HCT116 (cell line): ENCODE measurements around the gene LGI2. TPM values are rescaled to one million over a fixed set of nuclear protein-coding genes. Genes with fewer than 3 reads are reported as not detected.

ENCODE experiments used
- ATAC-seq: fragments of 200-7000 bp; cut with Tn5 transposase; 2 replicates; pipeline ENCODE4 v1.9.1; 2020; ENCODE audit warnings: mild to moderate bottlenecking, moderate library complexity
- BruUV-seq: library from RNA; stranded (reverse); fragments of 400-500 nt; replicated peaks from 2 replicates; lab custom pipeline; 2021; lab: Mats Ljungman, UMichigan
- CTCF ChIA-PET: fragments of 300-600 bp; sonication (Branson Sonifier 250); formaldehyde crosslinking; loops from one replicate; lab custom pipeline; 2021; ENCODE audit warnings: antibody characterized with exemption; lab: Charles Lee
- POLR2A ChIA-PET: fragments of 300-600, 350-600 bp; sonication (Branson Sonifier 250); formaldehyde crosslinking; loops from one replicate; lab custom pipeline; 2021; ENCODE audit warnings: antibody characterized with exemption; lab: Charles Lee
- RAD21 ChIA-PET, 2 experiments: fragments of 300-600 bp; sonication (Branson Sonifier 250); formaldehyde crosslinking; loops; one replicate each; lab custom pipeline; 2023; ENCODE audit warnings: low total read pairs in 2 of 2; ENCODE audit not compliant: uncharacterized antibody in 2 of 2, unreplicated experiment in 2 of 2, low non-redundant PET in 1 of 2; lab: Charles Lee
- DNase-seq: peaks from one replicate; pipeline ENCODE4 v3.0.0-alpha.2; 2010; ENCODE audit warnings: low read depth, low spot score
- H2AFZ ChIP-seq: fragments of 200-600 bp; shearing (Covaris generic), sonication (generic); 2 replicates; pipeline ENCODE4 v1.6.1; 2017; ENCODE audit warnings: low read depth, mixed run types, mixed read lengths, antibody characterized with exemption, low read length; ENCODE audit not compliant: poor library complexity, severe bottlenecking
- H3K27ac ChIP-seq: 2 replicates; pipeline ENCODE4 v1.5.1; 2012; ENCODE audit warnings: low read depth, low read length
- H3K27me3 ChIP-seq: fragments of 200-600 bp; sonication (generic); 2 replicates; pipeline ENCODE4 v1.6.1; 2016; ENCODE audit warnings: mixed run types, low read length, mixed read lengths; ENCODE audit not compliant: insufficient read depth
- H3K36me3 ChIP-seq, 2 experiments: fragments of 200-500 bp in 1 of 2; fragments of 200-600 bp in 1 of 2; sonication (Bioruptor generic) in 1 of 2; sonication (generic) in 1 of 2; 2 replicates each; pipeline versions ENCODE4 v1.5.1 to v1.6.1; 2014 to 2016; ENCODE audit warnings: low read length in 2 of 2, inconsistent platforms in 1 of 2, mixed read lengths in 1 of 2, mixed run types in 1 of 2; ENCODE audit not compliant: insufficient read depth in 2 of 2, control insufficient read depth in 1 of 2
- H3K4me1 ChIP-seq, 2 experiments: fragments of 200-600 bp in 1 of 2; sonication (generic) in 1 of 2; 2 replicates each; pipeline versions ENCODE4 v1.5.1 to v1.6.1; 2012 to 2017; ENCODE audit warnings: low read length in 2 of 2, inconsistent platforms in 1 of 2, mild to moderate bottlenecking in 1 of 2, mixed read lengths in 1 of 2, mixed run types in 1 of 2, moderate library complexity in 1 of 2; ENCODE audit not compliant: insufficient read depth in 2 of 2, control insufficient read depth in 1 of 2
- H3K4me2 ChIP-seq: fragments of 200-600 bp; sonication (generic); 2 replicates; pipeline ENCODE4 v1.6.1; 2017; ENCODE audit warnings: mixed run types, low read length, mixed read lengths
- H3K4me3 ChIP-seq, 2 experiments: fragments of 200-600 bp in 1 of 2; sonication (generic) in 1 of 2; replicated peaks in 1 of 2; 2 replicates each; pipeline ENCODE4 v1.5.1; 2011 to 2016; ENCODE audit warnings: low read length in 2 of 2, control low read depth in 1 of 2, low read depth in 1 of 2, mild to moderate bottlenecking in 1 of 2, mixed read lengths in 1 of 2, mixed run types in 1 of 2
- H3K79me2 ChIP-seq: fragments of 200-600 bp; sonication (generic); 2 replicates; pipeline ENCODE4 v1.6.1; 2017; ENCODE audit warnings: mild to moderate bottlenecking, mixed run types, low read length, moderate library complexity, mixed read lengths; ENCODE audit not compliant: insufficient read depth
- H3K9ac ChIP-seq: fragments of 200-600 bp; sonication (generic); 2 replicates; pipeline ENCODE4 v1.6.1; 2016; ENCODE audit warnings: low read length, mixed read lengths
- H3K9me2 ChIP-seq: fragments of 200-600 bp; sonication (generic), shearing (Covaris generic); 2 replicates; pipeline ENCODE4 v1.6.1; 2017; ENCODE audit warnings: mixed run types, mild to moderate bottlenecking, moderate library complexity; ENCODE audit not compliant: insufficient read depth
- H3K9me3 ChIP-seq, 2 experiments: fragments of 200-500 bp in 1 of 2; fragments of 200-600 bp in 1 of 2; sonication (Bioruptor generic) in 1 of 2; sonication (generic) in 1 of 2; 2 replicates each; pipeline ENCODE4 v1.6.1; 2014 to 2017; ENCODE audit warnings: low read length in 2 of 2, mixed read lengths in 2 of 2, inconsistent platforms in 1 of 2, low read depth in 1 of 2, mild to moderate bottlenecking in 1 of 2, mixed run types in 1 of 2, moderate library complexity in 1 of 2; ENCODE audit not compliant: control insufficient read depth in 1 of 2, insufficient read depth in 1 of 2
- H4K20me1 ChIP-seq: fragments of 200-600 bp; sonication (generic), shearing (Covaris generic); 2 replicates; pipeline ENCODE4 v1.6.1; 2017; ENCODE audit warnings: mixed run types, mild to moderate bottlenecking, moderate library complexity; ENCODE audit not compliant: insufficient read depth
- CBX3 ChIP-seq: IDR thresholded peaks from 2 replicates; pipeline ENCODE4 v1.6.1; 2012; ENCODE audit warnings: low read depth
- CEBPB ChIP-seq: IDR thresholded peaks from 2 replicates; pipeline ENCODE4 v1.6.1; 2012; ENCODE audit warnings: low read depth
- EGR1 ChIP-seq: IDR thresholded peaks from 2 replicates; pipeline ENCODE4 v1.6.1; 2012; ENCODE audit warnings: low read depth
- ELF1 ChIP-seq: IDR thresholded peaks from 2 replicates; pipeline ENCODE4 v1.6.1; 2012; ENCODE audit warnings: low read depth, borderline replicate concordance
- EZH2 ChIP-seq: fragments of 200-600 bp; sonication (generic); IDR thresholded peaks from 2 replicates; pipeline ENCODE4 v1.6.1; 2017; ENCODE audit warnings: antibody characterized with exemption, mixed run types
- JUND ChIP-seq: IDR thresholded peaks from 2 replicates; pipeline ENCODE4 v1.6.1; 2012
- POLR2A ChIP-seq: IDR thresholded peaks from 2 replicates; pipeline ENCODE4 v1.7.0; 2011; ENCODE audit warnings: borderline replicate concordance; ENCODE audit not compliant: insufficient read depth, insufficient read length; ENCODE audit errors: extremely low read depth
- POLR2AphosphoS5 ChIP-seq: IDR thresholded peaks from 2 replicates; pipeline ENCODE4 v1.6.1; 2011; ENCODE audit warnings: mild to moderate bottlenecking, low read depth, low read length, moderate library complexity
- SIN3A ChIP-seq: IDR thresholded peaks from 2 replicates; pipeline ENCODE4 v1.6.1; 2012; ENCODE audit warnings: low read depth
- SRF ChIP-seq: IDR thresholded peaks from 2 replicates; pipeline ENCODE4 v1.6.1; 2012; ENCODE audit warnings: low read depth
- intact Hi-C: fragments of 100-400 bp; cut with micrococcal nuclease; formaldehyde crosslinking; loops from 2 replicates; pipeline ENCODE4 v1.10.0; 2022
- total RNA-seq: library from RNA; stranded (reverse); gene quantifications from one replicate; pipeline ENCODE4 v1.2.1, GENCODE V29; 2021; ENCODE audit not compliant: unreplicated experiment
- TF ChIP-seq, protein P1 (sequence below): IDR thresholded peaks from 2 replicates; pipeline ENCODE4 v1.6.1; 2012
- TF ChIP-seq, protein P2 (sequence below): IDR thresholded peaks from 2 replicates; pipeline ENCODE4 v1.6.1; 2012; ENCODE audit warnings: low read depth
- TF ChIP-seq, protein P3 (sequence below): IDR thresholded peaks from 2 replicates; pipeline ENCODE4 v1.6.1; 2012

The LGI2 gene
- total RNA-seq, 1 experiment from 2014 or later = not detected

DNA sequence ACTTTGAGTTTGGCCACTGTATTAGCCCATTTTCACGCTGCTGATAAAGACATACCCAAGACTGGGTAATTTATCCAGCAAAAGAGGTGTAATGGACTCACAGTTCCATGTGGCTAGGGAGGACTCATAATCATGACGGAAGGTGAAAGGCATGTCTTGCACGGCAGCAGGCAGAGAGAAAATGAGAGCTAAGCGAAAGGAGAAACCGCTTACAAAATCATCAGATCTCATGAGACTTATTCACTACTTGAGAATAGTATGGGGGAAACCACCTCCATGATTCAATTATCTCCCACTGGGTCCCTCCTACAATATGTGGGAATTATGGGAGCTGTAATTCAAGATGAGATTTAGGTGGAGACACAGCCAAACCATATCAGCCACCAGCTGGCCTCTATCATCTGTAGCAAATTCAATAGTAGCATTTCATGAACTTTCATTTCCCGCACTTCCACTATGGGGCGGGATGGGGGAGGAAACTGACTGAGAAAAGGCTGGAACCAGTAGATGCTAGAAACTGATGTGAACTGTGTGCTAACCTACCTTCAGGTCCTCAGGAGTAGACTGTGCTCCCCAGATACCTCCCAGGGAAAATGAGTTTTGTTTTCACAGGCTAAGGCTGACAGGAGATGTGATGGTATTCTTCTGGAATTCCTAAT, 35.3 kb upstream of the LGI2 start:
- RAD21 ChIA-PET = no interaction called here
- CTCF ChIA-PET = no interaction called here
- Histone ChIP-seq H3K27ac (no peak overlapping the region), H3K36me3 (no peaks in the 10 kb centered on the region), H3K4me1 (no peaks in the 10 kb centered on the region), H2AFZ (no peak overlapping the region), H3K27me3 (no peaks in the 10 kb centered on the region), H3K4me3 (no peak overlapping the region), H3K9me2 (no peaks in the 10 kb centered on the region), H3K79me2 (no peaks in the 10 kb centered on the region), H4K20me1 (no peaks in the 10 kb centered on the region; the same call in 1 of the 2 replicates), H3K9ac (no peak overlapping the region), H3K9me3 (no peaks in the 10 kb centered on the region), H3K4me2 (no peak overlapping the region)
- POLR2A ChIA-PET = no interaction called here
- TF ChIP-seq, protein P1, sequence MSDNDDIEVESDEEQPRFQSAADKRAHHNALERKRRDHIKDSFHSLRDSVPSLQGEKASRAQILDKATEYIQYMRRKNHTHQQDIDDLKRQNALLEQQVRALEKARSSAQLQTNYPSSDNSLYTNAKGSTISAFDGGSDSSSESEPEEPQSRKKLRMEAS = no peak
- TF ChIP-seq ELF1 (no peak), SIN3A (no peak), EGR1 (no peak), POLR2A (no peak), CEBPB (no peak), JUND (no peak), SRF (no peak), POLR2AphosphoS5 (no peak), CBX3 (no peak), EZH2 (no peak)
- TF ChIP-seq, protein P2, sequence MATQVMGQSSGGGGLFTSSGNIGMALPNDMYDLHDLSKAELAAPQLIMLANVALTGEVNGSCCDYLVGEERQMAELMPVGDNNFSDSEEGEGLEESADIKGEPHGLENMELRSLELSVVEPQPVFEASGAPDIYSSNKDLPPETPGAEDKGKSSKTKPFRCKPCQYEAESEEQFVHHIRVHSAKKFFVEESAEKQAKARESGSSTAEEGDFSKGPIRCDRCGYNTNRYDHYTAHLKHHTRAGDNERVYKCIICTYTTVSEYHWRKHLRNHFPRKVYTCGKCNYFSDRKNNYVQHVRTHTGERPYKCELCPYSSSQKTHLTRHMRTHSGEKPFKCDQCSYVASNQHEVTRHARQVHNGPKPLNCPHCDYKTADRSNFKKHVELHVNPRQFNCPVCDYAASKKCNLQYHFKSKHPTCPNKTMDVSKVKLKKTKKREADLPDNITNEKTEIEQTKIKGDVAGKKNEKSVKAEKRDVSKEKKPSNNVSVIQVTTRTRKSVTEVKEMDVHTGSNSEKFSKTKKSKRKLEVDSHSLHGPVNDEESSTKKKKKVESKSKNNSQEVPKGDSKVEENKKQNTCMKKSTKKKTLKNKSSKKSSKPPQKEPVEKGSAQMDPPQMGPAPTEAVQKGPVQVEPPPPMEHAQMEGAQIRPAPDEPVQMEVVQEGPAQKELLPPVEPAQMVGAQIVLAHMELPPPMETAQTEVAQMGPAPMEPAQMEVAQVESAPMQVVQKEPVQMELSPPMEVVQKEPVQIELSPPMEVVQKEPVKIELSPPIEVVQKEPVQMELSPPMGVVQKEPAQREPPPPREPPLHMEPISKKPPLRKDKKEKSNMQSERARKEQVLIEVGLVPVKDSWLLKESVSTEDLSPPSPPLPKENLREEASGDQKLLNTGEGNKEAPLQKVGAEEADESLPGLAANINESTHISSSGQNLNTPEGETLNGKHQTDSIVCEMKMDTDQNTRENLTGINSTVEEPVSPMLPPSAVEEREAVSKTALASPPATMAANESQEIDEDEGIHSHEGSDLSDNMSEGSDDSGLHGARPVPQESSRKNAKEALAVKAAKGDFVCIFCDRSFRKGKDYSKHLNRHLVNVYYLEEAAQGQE = no peak
- TF ChIP-seq, protein P3, sequence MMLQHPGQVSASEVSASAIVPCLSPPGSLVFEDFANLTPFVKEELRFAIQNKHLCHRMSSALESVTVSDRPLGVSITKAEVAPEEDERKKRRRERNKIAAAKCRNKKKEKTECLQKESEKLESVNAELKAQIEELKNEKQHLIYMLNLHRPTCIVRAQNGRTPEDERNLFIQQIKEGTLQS = no peak
- ATAC-seq (no peak), DNase-seq (no peak)
- BruUV-seq = no TSS peak
- intact Hi-C loops = no loop called here
